HL-60/S4 treated with retinoic acid at 250 ng/mL for 4 days and 3 days (cell line): ENCODE data around the gene PABPC3.

Source experiments
- in situ Hi-C: fragments of 300-500 bp; cut with MboI; formaldehyde crosslinking; loops from 2 replicates; pipeline ENCODE4 v1.7.0; 2022; ENCODE audit warnings: low sequenced_read_pairs

Gene PABPC3

DNA sequence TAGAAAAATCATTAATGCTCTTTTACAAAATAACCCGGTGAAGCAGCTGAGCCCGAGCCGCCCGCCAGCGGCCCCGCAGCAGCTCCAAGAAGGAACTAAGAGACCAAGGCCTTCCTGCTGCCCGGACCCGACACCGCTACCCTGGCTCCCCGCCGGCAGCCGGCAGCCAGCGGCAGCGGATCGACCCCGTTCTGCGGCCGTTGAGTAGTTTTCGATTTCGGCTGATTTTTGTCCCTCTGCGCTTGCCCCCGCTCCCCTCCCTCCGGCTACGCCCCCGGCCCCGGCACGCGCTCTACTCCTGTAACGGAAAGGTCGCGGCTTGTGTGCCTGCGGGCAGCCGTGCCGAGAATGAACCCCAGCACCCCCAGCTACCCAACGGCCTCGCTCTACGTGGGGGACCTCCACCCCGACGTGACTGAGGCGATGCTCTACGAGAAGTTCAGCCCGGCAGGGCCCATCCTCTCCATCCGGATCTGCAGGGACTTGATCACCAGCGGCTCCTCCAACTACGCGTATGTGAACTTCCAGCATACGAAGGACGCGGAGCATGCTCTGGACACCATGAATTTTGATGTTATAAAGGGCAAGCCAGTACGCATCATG lies at the start of gene PABPC3:
PABPC3 (plus strand) TSS at position 286 of the 603 bp plus-strand sequence; CDS start at position 349, 63 bp downstream.
- in situ Hi-C loops = no loop called here

DNA sequence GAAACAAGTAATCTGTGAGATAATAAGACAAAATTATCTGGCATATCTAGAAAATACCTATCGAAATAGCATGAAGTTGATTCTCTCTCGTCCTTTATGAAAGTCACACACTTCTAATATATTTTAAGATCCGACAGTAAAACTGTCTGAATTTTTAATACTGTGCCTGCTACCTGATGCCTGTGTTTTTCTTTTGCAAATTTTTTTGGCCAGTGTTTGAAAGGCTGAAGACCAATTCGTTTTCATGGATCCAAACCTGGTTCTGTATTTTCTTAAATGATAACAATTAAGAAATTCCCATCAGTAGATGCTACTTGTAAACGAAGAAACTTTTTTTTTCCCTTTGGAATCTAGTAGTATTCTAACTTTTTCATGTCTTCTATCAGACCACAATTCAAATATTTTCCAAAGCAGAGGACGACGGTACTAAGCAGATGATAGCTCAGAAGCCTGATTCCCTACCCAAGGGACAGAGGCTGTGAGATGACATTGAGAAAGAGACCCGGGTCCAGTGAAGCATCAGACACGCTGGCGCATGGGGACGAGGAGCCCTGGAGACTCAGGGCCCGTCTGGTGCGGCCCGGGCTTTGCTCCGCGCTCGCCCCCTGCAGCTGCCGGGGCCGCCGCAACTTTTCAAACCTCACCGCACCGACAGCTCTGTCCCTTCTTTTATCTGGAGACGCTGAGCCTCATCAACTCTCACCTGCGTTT lies 49.5 kb upstream of the PABPC3 start:
- in situ Hi-C loops = no loop called here

DNA sequence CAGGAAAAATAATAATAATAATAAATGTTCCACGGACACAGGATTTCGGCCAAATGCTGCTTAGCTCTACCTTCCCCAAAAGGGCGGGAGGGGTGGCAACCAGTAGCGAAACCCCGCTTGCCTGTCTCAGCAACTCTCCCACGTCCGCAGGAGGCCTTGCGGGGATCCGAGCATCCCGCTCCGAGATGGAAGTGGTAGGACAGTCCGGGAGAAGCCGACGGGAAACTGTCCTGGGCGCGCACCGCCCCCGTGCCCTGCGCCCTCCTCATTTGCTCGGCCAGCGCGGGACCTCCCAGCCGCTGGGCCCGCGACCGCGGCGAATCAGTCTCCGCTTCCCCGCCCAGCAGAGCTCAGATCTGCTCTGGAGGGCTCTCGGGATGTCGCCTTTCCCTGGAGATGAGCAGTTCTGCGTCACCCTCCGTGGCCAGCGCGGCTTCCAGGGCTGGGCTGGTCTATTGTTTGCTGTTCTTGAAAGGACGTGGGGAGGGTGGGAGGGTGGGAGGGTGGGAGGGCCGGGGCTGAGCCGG lies 48.9 kb upstream of the PABPC3 start:
- in situ Hi-C loops = no loop called here

DNA sequence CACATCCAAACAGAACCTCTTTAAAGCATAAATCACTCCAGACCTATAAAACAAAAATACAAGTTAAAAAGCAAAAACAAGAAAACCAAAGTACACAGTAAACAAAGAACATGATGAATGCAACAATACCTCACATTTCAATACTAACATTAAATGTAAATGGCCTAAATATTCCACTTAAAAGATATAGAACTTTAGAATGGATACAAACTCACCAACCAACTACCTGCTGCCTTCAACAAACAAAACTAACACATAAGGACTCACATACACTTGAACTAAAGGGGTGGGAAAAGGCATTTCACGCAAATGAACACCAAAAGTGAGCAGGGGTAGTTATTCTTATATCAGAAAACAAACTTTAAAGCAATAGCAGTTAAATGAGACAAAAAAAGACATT lies 44.9 kb upstream of the PABPC3 start:
- in situ Hi-C loops = no loop called here

DNA sequence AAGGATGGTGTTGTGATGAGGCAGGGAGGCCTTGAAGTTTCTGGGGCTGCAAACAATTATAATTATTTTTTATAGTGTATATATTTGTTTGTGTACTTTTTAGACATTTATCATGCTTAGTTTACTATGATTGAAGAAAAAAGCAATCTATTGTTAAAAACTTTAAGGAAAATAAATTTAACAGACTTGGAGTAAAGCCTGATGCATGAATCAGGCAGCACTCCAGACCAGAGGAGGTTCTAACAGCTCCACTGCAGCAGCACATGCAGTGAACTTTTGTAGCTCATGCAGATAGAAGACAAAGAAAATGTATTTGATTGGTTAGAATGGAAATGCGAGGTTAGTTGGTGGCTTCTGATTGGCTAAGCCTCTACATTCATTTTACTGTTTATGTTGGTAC lies 36.8 kb upstream of the PABPC3 start:
- in situ Hi-C loops = no loop called here

DNA sequence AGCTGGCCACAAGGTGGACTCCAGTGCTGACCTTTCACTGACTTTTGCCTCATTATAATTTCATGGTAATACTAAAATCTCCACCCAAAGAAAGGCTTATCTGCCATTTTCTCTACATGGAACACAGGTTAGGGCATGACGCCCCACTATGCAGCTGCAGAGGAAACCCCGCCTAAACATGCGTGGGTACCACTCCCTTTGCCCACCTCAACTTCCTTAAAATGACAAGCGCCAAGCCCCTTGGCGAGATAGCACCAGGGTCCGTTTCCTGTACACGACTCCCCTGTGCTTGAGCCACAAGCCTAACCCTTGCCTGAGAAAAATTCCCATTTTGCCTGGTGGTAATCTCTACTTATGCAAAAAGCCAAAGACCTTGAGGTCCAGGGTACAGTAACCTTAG lies 36.0 kb upstream of the PABPC3 start:
- in situ Hi-C loops = no loop called here

DNA sequence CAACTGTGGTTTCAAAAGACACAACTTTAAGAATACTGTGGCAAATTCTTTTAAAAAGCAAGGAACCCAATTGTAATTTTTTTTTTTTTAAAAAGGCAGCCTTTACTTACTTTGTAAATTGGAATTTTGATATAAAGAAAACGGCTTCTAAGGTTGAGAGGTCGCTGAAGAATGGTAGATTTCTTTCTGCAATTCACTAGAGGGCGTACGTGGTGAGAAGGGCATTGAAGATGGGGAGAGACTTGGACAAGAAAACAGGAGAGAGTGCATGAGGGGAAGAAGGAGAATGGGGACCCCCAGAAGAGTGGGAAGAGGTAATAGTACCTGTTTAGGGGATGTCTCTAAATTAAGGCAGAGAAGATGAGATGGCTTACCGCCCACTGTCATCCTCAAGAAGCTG lies 33.5 kb upstream of the PABPC3 start:
- in situ Hi-C loops = no loop called here

DNA sequence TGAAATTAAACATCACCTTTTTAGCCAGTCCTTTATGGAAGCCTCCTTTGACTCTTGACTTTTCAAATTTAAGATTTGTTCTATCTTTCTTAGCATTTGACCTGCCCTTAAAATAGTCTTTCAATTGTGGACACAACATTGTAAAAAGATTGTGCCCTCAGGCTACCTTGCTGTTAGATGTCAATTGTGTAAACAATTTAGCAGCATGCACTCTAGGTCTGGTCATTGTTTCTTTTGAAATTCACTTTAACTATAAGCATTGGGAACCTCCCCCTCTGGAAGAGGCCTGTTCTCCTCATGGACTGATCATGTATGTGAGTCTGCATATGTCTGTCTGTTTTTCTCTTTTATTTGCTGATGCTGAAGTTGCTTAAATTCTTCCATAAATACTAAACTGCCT lies 31.5 kb upstream of the PABPC3 start:
- in situ Hi-C loops = no loop called here

DNA sequence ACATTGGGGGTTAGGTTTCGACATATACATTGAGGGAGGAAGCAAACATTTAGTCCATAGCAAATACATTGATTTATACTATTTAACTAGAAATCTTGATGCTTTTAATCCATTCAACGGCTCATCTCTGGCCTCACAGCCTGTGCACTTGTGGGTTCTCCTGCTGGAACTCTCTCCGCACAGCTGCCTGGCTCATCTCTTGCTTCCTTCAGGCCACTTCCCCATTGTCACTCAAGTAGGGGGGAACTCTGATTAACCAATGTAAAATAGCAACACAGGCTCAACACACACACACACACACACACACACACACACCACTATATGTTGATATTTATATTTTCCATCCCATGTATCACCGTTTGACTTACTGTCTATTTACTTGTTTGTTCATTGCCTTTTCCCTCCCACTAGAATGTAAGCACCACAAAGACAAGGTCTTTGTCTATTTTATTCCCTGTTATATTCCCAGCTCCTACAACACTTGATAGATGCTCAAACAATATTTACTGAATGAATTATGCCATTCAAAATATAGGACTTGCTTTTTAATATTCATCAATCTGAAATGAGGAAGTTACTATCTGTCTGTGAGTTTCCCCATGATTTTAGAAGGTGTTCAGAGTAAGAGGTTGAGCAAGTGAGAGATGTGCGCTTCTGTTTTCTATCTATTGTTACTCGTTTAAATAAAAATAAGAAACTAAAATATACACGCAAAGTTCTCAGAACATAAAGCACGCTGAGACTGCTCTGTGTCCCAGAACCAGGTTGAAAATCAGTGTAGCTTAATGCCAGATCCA lies 29.8 kb upstream of the PABPC3 start:
- in situ Hi-C loops = no loop called here

DNA sequence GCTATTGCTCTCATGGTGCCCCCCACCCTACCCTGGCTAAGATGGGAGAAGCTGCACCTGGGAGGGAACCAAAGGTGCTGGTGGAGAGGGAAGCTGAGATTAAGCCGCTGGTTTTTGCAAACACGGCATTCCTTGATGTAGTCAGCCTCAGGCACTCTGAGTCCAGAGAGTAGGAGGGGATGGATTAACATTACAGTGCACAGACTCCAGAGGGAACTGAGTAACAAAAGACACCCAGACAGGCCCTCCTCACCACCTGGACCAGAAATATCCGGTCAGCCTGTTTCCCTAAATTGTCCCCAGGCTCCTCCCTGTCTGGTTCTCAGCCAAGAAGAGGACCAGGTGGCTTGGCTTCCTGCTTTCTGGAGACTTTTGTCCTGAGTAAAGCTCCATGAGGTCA lies 28.9 kb upstream of the PABPC3 start:
- in situ Hi-C loops = no loop called here

DNA sequence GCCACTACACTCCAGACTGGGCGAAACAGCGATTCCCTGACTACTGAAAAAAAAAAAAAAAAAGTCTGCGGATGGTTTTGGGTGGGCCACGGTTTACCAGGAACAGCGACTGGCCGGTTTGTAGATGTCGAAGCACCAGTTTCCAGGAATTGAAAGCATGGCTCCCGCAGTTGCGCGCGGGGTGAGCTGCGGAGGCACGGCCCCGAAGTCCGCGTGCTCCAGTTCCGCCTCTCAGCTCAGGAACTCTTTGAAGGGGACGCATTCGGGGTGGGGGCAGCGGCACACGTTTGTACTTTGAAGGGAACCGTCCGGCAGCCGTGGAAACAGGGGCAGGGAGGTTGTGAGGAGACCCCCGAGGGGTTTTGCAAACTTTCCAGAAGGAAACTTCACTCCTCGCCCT lies 27.1 kb upstream of the PABPC3 start:
- in situ Hi-C loops = no loop called here

DNA sequence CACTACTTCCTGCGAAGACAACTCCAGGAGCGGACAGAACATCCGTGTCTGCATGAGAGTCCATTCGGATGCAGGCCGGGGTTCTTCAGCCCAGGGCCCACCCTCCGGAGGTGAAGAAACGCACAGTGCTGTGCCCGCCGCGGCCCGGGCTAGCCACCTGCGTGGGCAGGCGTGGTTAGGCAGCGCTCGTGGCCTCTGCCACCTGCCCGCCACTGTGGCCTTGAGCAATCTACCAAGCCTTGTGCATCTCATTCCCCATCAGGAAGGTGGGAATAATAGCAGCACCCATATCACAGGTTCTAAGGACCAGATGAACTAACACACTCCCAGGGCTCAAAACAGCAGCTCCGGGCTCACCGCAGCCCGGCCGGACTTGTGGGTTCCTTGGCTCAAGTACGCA lies 26.7 kb upstream of the PABPC3 start:
- in situ Hi-C loops = no loop called here

DNA sequence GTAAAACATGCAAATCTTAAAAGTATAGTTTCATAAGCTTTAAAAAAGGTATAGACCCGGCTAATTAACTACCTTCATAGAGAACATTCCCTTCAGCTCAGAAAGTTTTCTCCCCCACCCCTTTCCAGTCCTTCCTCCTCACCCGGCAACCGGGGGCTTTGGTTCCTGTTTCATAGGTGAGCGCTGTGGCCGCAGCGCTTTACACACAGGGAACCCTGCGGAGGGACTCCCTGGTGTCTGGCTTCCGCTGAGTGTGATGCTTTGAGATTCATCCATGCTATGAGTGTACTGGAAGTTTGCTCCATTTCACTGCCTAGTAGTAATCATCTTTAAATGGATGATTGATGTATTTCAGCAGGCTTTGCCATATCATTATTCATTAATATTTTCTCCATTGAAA lies 26.0 kb upstream of the PABPC3 start:
- in situ Hi-C loops = no loop called here

DNA sequence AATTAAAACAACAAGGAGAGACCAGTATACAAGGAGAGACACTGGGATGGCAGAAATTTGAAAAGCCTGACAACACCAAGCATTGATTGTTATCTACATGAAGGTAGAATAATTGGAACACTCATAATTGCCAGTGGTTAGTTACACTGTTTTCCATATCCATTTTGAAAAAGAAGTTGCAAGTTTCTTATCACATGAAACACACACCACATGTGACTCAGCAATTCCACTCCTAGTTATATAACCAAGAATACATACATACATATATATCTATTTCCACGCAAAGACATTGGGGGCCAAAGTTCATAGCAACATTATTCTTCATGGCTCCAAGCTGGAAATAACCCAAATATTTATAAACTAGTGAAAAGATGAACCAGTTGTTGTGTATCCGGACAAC lies 15.2 kb upstream of the PABPC3 start:
- in situ Hi-C loops = no loop called here

DNA sequence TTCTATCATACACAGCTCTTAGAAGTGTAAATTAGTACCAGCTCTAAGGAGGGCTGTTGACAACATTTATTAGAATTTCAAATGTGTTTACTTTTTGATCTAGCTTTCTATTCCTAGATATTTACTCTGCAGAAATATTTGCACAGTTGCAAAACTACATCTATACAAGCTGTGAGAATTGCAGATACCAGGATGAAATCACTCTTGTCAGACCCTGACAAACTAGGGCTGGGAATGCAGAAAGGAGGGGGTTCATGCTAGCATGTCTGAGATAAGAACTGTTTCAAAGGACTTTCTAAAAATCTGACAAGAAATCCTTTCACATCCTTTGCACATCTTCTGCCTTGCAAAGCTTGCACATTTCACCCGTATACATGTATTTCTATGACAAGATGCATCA lies 11.8 kb upstream of the PABPC3 start:
- in situ Hi-C loops = no loop called here

DNA sequence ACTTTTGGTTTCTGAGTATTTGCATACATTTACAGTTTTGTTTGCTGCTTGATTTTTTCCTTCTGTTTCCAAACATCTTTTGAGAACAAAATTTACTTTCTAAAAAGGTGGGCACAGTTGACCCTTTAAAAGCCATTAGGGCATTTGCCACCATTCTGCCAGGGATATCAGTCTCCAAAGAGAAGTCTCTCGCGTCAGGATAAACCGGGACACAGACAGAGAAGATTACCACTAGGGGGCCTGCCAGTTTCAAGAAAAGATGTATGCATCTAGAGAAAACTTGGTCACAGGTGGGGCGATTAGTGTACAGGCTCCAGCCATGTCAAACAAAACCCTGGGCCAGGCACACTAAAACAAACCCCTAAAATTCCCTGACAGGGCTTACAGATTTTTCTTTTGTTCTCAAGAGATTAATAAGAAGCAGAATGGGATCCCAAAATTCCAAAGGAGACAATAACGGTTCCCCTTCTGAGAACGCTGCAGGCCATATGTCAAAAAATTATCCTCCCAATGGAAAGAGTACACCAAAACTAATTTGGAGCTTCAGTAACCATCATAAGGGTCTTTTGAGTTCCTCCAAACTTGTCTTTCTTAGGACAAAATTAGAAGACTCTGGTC lies 10.7 kb upstream of the PABPC3 start:
- in situ Hi-C loops = no loop called here

DNA sequence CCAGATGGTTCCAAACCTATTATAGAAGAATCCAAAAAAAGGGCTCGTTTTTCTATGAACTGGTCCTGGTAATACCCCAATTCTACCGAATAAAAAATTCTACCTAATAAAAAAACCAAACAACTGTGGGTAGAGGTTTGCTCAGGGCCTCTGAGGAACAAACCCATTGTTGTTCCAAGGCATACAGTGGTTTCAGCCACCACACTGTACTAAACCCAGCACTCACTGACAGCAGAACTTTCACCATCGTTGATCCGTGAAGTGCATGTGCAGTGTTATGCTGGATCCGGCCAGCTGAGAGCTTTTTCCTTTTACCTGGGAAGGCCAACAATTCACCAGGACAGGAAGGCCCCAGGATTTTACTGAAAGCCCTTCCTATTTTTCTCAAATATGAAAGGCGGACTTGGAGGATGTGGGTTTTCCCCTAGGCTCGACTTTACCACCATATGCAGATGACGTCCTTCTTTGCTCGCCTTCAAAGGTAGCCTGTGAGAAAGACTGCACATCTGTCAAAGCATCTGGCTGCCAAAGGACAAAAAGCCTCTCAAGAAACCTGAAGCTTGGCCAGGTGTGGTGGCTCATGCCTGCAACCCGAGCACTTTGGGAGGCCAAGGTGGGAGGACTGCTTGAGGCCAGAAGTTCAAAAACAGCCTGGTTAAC lies 7.2 kb upstream of the PABPC3 start:
- in situ Hi-C loops = no loop called here

DNA sequence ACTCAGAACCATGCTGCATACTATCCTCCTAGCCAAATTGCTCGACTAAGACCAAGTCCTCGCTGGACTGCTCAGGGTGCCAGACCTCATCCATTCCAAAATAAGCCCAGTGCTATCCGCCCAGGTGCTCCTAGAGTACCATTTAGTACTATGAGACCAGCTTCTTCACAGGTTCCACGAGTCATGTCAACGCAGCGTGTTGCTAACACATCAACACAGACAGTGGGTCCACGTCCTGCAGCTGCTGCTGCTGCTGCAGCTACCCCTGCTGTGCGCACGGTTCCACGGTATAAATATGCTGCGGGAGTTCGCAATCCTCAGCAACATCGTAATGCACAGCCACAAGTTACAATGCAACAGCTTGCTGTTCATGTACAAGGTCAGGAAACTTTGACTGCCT lies 1.5 kb downstream of the PABPC3 start:
- in situ Hi-C loops = no loop called here

DNA sequence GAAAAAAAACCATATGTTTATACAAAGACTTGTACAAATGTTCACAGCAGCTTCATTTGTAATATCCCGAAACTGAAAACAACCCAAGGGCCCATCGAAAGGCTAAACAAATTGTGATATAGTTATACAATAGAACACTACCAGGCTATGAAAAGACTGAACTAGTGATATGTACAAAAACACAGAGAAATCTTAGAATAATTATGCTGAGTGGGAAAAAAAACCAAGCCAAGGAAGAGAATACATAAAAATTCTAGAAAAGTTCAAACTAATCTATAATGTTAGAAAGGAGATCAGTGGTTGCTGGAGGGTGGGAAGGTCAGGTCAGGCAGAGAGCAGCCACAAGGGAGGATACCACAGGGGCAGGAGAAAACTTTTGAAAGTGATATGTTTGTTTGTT lies 7.8 kb downstream of the PABPC3 start:
- in situ Hi-C loops = no loop called here

DNA sequence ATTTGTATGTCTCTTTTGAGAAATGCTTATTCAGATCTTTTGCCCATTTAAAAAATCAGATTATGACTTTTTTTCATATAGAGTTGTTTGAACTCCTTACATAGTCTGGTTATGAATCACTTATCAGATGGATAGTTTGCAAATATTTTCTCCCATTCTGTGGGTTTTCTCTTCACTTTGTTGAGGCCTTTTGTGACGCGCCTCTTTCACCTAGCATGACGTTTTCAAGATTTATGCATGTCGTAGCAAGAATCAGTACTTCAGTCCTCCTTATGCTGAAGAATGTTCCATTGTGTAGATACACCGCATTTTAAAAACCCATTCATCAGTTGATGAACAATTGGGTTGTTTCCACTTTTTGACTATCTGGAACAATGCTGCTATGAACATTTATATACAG lies 13.4 kb downstream of the PABPC3 start:
- in situ Hi-C loops = no loop called here
